ENCODE data around the gene AMZ2.
A peak's percentile ranks its signal among the peaks of the same experiment; 100 is the strongest.
"Not testable (repeated sequence)": the region's sequence is repeated elsewhere in the genome, so short reads cannot be mapped to it uniquely, and the experiment has no call there.

Gene AMZ2

GRCh38 chr17:68221786-68222185 is 26.1 kb upstream of the AMZ2 start:
- DNase-seq (ENCODE audit: low read depth), result no peak
- H3K4me3 ChIP-seq (ENCODE audit: low read depth, low read length), result no peak overlapping the region

GRCh38 chr17:68222606-68223005 is 25.2 kb upstream of the AMZ2 start:
- H3K4me3 ChIP-seq (ENCODE audit: low read depth, low read length), result no peak overlapping the region
- no peak for TF ChIP-seq CTCF (IDR thresholded peaks at IDR 0.05; ENCODE audit: low read depth, low read length, missing control alignments)
- no peak for DNase-seq (ENCODE audit: low read depth)

More at GRCh38 chr17:68221786-68222185, 26.1 kb upstream of the AMZ2 start:
- no peak for TF ChIP-seq CTCF (IDR thresholded peaks at IDR 0.05; ENCODE audit: low read depth, low read length, missing control alignments)

GRCh38 chr17:68225055-68225454 is 22.8 kb upstream of the AMZ2 start:
- not testable (repeated sequence) for DNase-seq (ENCODE audit: low read depth); H3K4me3 ChIP-seq (ENCODE audit: low read depth, low read length)

- DNase-seq (ENCODE audit: low read depth); H3K4me3 ChIP-seq (ENCODE audit: low read depth, low read length): not testable (repeated sequence)
Observed at GRCh38 chr17:68228039-68228680, 19.7 kb upstream of the AMZ2 start.

- no peak for TF ChIP-seq CTCF (IDR thresholded peaks at IDR 0.05; ENCODE audit: low read depth, low read length, missing control alignments)
- no peak for DNase-seq (ENCODE audit: low read depth)
- H3K4me3 ChIP-seq (ENCODE audit: low read depth, low read length), result no peak overlapping the region
Observed at GRCh38 chr17:68228817-68229570, 18.8 kb upstream of the AMZ2 start.

GRCh38 chr17:68229619-68230018 is 18.2 kb upstream of the AMZ2 start:
- no peak for TF ChIP-seq CTCF (IDR thresholded peaks at IDR 0.05; ENCODE audit: low read depth, low read length, missing control alignments)
- no peak overlapping the region for H3K4me3 ChIP-seq (ENCODE audit: low read depth, low read length)
- DNase-seq (ENCODE audit: low read depth), result no peak

- H3K4me3 ChIP-seq (ENCODE audit: low read depth, low read length); DNase-seq (ENCODE audit: low read depth): not testable (repeated sequence)
Observed at GRCh38 chr17:68231131-68231530, 16.7 kb upstream of the AMZ2 start.

GRCh38 chr17:68231541-68231940 is 16.3 kb upstream of the AMZ2 start:
- DNase-seq (ENCODE audit: low read depth), result no peak
- TF ChIP-seq CTCF (IDR thresholded peaks at IDR 0.05; ENCODE audit: low read depth, low read length, missing control alignments), result no peak
- H3K4me3 ChIP-seq (ENCODE audit: low read depth, low read length), result no peak overlapping the region

GRCh38 chr17:68232741-68233140 is 15.1 kb upstream of the AMZ2 start:
- not testable (repeated sequence) for DNase-seq (ENCODE audit: low read depth); H3K4me3 ChIP-seq (ENCODE audit: low read depth, low read length)

- not testable (repeated sequence) for H3K4me3 ChIP-seq (ENCODE audit: low read depth, low read length)
- DNase-seq (ENCODE audit: low read depth), result peak; percentile 75
Observed at GRCh38 chr17:68234726-68235335, 13.0 kb upstream of the AMZ2 start.

- not testable (repeated sequence) for DNase-seq (ENCODE audit: low read depth); H3K4me3 ChIP-seq (ENCODE audit: low read depth, low read length)
Observed at GRCh38 chr17:68235336-68235791, 12.5 kb upstream of the AMZ2 start.

- peak; percentile 85 for DNase-seq (ENCODE audit: low read depth)
- H3K4me3 ChIP-seq (ENCODE audit: low read depth, low read length), result peak overlapping the region; percentile 59
Observed at GRCh38 chr17:68237369-68238163, 10.3 kb upstream of the AMZ2 start.
